ENCODE results near the gene TMEM30B. TPM values are rescaled to one million over a fixed set of nuclear protein-coding genes. Genes with fewer than 3 reads are reported as not detected.

TMEM30B gene
- total and polyA plus RNA-seq, 2 of the 8 experiments (the other 6 are each of a cell fraction or from before 2014, with no cell fraction given): 11.2 to 18.7 TPM

- H4K91ac ChIP-seq (replicated peaks; ENCODE audit: insufficient read length, low read length): no peak overlapping the region
- H3K36me3 ChIP-seq (ENCODE audit: control insufficient read depth in 2 of 4, insufficient read depth in 4 of 4, low read length in 3 of 4): no peaks in the 10 kb centered on the region
- no peaks in the 10 kb centered on the region for H3K79me2 ChIP-seq (ENCODE audit: control insufficient read depth in 1 of 2, insufficient read depth in 2 of 2, low read length in 2 of 2)
- no peak overlapping the region for H2BK15ac ChIP-seq (ENCODE audit: low read length)
- H3K23me2 ChIP-seq (ENCODE audit: low read depth, low read length): no peaks in the 10 kb centered on the region
- H2BK12ac ChIP-seq (ENCODE audit: low read depth, low read length): no peak overlapping the region
- ChIA-PET POLR2A (ENCODE audit: partially characterized antibody) (no interaction called here), CTCF (ENCODE audit: partially characterized antibody) (interaction anchor here (0.8 to 1.6 kb wide), 5 partner anchors 9 to 56 kb away, joined by 3 to 4 read pairs (median 3); partner anchors contain the start of gene PRKCH)
- no peak overlapping the region for H3K4ac ChIP-seq (replicated peaks; ENCODE audit: insufficient read length, low read depth, low read length)
- peaks cover 0 to 4% (median 2%) of the 10 kb centered on the region in 4 experiments; a peak in 3 of 7 replicates for H3K4me1 ChIP-seq (replicated peaks in 1 of 4; ENCODE audit: control insufficient read depth in 3 of 4, insufficient read depth in 4 of 4, low read length in 3 of 4)
- no peak overlapping the region for H2AFZ ChIP-seq (ENCODE audit: low read length)
- FAIRE-seq (no peak), DNase-seq (ENCODE audit: low read depth in 1 of 2, low spot score in 2 of 2) (no peak)
- no peak overlapping the region for H2AK5ac ChIP-seq (ENCODE audit: low read depth, low read length)
- H2BK20ac ChIP-seq (ENCODE audit: low read length): no peak overlapping the region
- no peaks in the 10 kb centered on the region for H4K20me1 ChIP-seq (replicated peaks in 1 of 2; ENCODE audit: control insufficient read depth in 1 of 2, insufficient read depth in 2 of 2, low read length in 2 of 2)
- H3K4me3 ChIP-seq (ENCODE audit: extremely low read depth in 1 of 4, insufficient read depth in 2 of 4, low read depth in 3 of 4, low read length in 4 of 4): no peak overlapping the region
- H4K5ac ChIP-seq (ENCODE audit: insufficient read length, low read depth, low read length): no peak overlapping the region
- no peak overlapping the region for H3K27ac ChIP-seq (ENCODE audit: low read depth, low read length)
- H3K9me3 ChIP-seq (ENCODE audit: insufficient read depth in 2 of 2, low read depth in 1 of 2, low read length in 1 of 2): peaks cover 0 to 4% of the 10 kb centered on the region in 2 experiments; a peak in 1 of 4 replicates
- no peak overlapping the region for H4K8ac ChIP-seq (ENCODE audit: extremely low read depth, insufficient read depth, low read length)
- no peak overlapping the region for H3K23ac ChIP-seq (ENCODE audit: insufficient read length)
- no peak overlapping the region for H3K14ac ChIP-seq (ENCODE audit: insufficient read length)
- H3K56ac ChIP-seq (replicated peaks; ENCODE audit: insufficient read length, low read depth, low read length): no peak overlapping the region
- 76% methylated on average over 1 of the region's 1 CpG; no CpG with 5 or more reads in 1 of the 2 experiments for WGBS, 2 experiments (ENCODE audit: extremely low coverage in 1 of 2, insufficient coverage in 1 of 2, insufficient read length in 1 of 2, insufficient replicate concordance in 2 of 2, low coverage in 1 of 2, low lambda C conversion rate in 2 of 2, missing lambda C conversion rate in 1 of 2)
- H3K79me1 ChIP-seq (ENCODE audit: low read depth, low read length): no peaks in the 10 kb centered on the region; the same call in 1 of the 2 replicates
- no peak overlapping the region for H3K18ac ChIP-seq (ENCODE audit: extremely low read depth, low read length)
- H3K9ac ChIP-seq (replicated peaks in 1 of 4; ENCODE audit: extremely low read depth in 1 of 4, low read depth in 3 of 4, low read length in 3 of 4): no peak overlapping the region
- H2BK120ac ChIP-seq (replicated peaks; ENCODE audit: low read depth, low read length): no peak overlapping the region
- H3K27me3 ChIP-seq (replicated peaks in 1 of 4; ENCODE audit: control insufficient read depth in 3 of 4, extremely low read depth in 1 of 4, insufficient read depth in 3 of 4, low read length in 3 of 4): no peaks in the 10 kb centered on the region
- no peak overlapping the region for H3K4me2 ChIP-seq (ENCODE audit: insufficient read depth in 1 of 2, low read depth in 2 of 2, low read length in 2 of 2)
- H2BK5ac ChIP-seq (ENCODE audit: low read depth, low read length): no peak overlapping the region
- no peak for TF ChIP-seq ZNF274 (IDR thresholded peaks at IDR 0.05; ENCODE audit: borderline replicate concordance, extremely low read depth, low read length)
- no peak for TF ChIP-seq RAD21 (IDR thresholded peaks at IDR 0.05 in 1 of 2, conservative IDR thresholded peaks at IDR 0.05 in 1 of 2; ENCODE audit: low read depth in 2 of 2, low read length in 2 of 2)
- no peak for TF ChIP-seq NANOG (IDR thresholded peaks at IDR 0.05; ENCODE audit: insufficient read depth, low read depth, low read length, poor library complexity, severe bottlenecking)
- no peak for TF ChIP-seq SIN3A (conservative IDR thresholded peaks at IDR 0.05 in 1 of 2, IDR thresholded peaks at IDR 0.05 in 1 of 2; ENCODE audit: low read depth in 1 of 2, low read length in 2 of 2)
- TF ChIP-seq EP300 (IDR thresholded peaks at IDR 0.05; ENCODE audit: borderline replicate concordance in 1 of 2, low read depth in 2 of 2, low read length in 2 of 2): no peak
- TF ChIP-seq HDAC2 (IDR thresholded peaks at IDR 0.05; ENCODE audit: borderline replicate concordance in 1 of 2, low read depth in 2 of 2, low read length in 2 of 2): no peak
Observed at GRCh38 chr14:61330511-61330910, 49.4 kb upstream of the TMEM30B start.

All from H1 (cell line).